ENCODE results near the gene PRRX1.

The PRRX1 gene

DNA sequence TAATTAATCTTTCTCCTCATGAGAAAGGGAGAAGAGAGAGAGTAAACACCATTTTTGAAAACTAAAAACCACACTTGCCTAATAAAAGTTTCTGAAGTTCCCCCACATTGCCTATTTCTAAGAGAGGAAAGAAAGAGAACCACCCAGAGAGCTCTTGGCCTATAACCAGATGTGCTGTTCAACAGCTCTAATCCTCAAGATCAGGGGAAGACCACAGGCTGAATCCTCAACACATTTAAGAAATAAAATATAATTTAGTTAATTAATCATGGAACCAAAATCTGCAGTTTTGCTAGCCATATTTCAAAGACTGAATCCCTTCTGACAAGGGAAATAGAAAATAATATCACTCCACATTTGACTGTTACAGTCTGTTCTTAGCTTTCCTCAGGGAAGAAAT, 11.9 kb downstream of the PRRX1 start:
- in situ Hi-C loops (cut with MboI; ENCODE audit: low pct_unique_long_range_greater_than_20kb, low sequenced_read_pairs, unreplicated experiment) = loop anchor here (25.0 kb wide), 1 partner anchor 211 kb away; no protein-coding TSS in a partner anchor
- TF ChIP-seq, protein P1, sequence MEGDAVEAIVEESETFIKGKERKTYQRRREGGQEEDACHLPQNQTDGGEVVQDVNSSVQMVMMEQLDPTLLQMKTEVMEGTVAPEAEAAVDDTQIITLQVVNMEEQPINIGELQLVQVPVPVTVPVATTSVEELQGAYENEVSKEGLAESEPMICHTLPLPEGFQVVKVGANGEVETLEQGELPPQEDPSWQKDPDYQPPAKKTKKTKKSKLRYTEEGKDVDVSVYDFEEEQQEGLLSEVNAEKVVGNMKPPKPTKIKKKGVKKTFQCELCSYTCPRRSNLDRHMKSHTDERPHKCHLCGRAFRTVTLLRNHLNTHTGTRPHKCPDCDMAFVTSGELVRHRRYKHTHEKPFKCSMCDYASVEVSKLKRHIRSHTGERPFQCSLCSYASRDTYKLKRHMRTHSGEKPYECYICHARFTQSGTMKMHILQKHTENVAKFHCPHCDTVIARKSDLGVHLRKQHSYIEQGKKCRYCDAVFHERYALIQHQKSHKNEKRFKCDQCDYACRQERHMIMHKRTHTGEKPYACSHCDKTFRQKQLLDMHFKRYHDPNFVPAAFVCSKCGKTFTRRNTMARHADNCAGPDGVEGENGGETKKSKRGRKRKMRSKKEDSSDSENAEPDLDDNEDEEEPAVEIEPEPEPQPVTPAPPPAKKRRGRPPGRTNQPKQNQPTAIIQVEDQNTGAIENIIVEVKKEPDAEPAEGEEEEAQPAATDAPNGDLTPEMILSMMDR (IDR thresholded peaks at IDR 0.05; ENCODE audit: extremely low read depth, insufficient read depth, missing control alignments) = no peak
- DNase-seq (ENCODE audit: low spot score) = no peak

DNA sequence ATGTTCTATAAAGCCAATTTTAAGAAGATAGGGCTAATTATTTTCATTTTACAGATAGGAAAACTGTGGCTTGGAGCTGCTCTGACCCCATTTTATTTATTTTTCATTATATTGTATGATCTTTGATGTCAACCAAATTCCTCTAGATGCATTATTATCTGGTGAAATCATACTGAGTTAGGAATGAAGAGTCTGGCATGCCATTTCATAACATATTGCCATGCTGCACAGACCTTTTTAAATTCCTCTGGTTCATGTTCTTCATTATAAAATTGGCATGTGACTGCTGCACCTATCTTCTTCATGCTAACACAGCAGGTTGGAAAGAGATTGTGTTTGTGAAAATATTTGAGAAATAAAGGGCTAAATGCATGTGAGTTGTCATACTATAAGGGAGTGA, 12.7 kb downstream of the PRRX1 start:
- in situ Hi-C loops (cut with MboI; ENCODE audit: low pct_unique_long_range_greater_than_20kb, low sequenced_read_pairs, unreplicated experiment) = loop anchor here (25.0 kb wide), 1 partner anchor 211 kb away; no protein-coding TSS in a partner anchor
- no peak for DNase-seq (ENCODE audit: low spot score)
- TF ChIP-seq, protein P1 (IDR thresholded peaks at IDR 0.05; ENCODE audit: extremely low read depth, insufficient read depth, missing control alignments) = no peak

DNA sequence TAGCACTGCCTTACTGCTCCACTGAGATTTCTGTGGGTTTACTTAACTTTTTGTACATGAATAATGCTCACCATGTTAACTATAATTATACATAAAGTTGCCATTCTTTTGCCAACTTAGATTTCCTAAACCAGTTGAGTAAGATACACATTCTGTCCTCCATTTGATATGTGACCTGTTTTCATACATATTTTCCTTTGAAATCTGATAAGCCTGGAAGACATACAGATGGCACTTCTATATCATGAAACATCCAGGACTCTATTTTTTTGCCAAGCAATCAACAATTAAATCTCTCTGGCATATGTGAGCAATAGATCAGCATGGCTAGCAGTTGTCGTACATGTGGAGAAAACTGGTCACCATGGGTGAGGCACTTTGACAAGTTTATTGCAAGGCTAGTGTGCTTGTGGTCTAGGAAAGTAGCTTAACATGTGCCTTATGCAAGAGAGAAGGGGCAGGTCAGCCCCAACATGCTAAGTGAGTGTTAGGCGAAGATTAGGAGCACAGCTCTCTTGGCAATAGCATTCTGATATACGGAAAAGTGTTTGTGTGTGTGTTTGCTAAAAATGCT, 14.2 kb downstream of the PRRX1 start:
- TF ChIP-seq, protein P1 (IDR thresholded peaks at IDR 0.05; ENCODE audit: extremely low read depth, insufficient read depth, missing control alignments) = no peak
- in situ Hi-C loops (cut with MboI; ENCODE audit: low pct_unique_long_range_greater_than_20kb, low sequenced_read_pairs, unreplicated experiment) = loop anchor here (25.0 kb wide), 1 partner anchor 209 kb away; no protein-coding TSS in a partner anchor
- no peak for DNase-seq (ENCODE audit: low spot score)

DNA sequence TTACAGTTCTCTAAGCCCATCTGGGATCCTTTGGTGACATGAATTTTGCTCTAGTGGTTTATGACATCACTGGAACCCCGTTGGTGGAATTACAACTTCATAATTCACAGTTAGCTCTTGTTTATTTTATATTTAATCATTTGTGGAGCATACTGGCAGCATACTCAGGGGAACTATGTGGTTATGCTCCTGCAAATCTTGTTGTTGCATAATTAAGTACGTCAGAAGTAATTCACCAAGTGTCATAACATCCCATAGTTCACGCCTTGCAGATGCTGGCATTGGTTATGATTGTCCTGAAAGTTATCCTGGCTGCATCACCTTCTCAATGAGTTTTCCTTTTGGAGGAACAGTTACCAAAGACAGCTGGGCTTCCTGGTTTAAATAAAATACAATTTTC, 16.5 kb downstream of the PRRX1 start:
- DNase-seq (ENCODE audit: low spot score) = no peak
- in situ Hi-C loops (cut with MboI; ENCODE audit: low pct_unique_long_range_greater_than_20kb, low sequenced_read_pairs, unreplicated experiment) = loop anchor here (25.0 kb wide), 1 partner anchor 207 kb away; no protein-coding TSS in a partner anchor
- TF ChIP-seq, protein P1 (IDR thresholded peaks at IDR 0.05; ENCODE audit: extremely low read depth, insufficient read depth, missing control alignments) = no peak

DNA sequence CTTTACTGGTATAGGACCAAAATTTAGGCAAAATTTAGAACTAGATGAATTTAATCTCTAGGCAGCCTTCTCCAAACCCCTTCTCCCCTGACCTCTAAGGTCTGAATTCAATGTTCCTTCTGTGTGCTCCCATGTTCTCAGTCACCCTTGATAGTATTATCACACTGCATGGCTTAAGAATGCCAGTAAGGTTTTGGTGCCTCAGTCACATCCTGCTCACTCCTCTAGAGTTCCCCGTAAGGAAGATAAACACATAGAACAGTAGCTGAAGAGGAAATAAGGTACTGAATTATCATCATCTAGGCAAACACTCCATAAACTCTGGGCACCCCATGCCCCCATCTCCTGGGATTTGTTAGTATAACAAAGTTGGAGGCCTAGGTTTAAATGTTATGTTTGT, 18.2 kb downstream of the PRRX1 start:
- no peak for DNase-seq (ENCODE audit: low spot score)
- TF ChIP-seq, protein P1 (IDR thresholded peaks at IDR 0.05; ENCODE audit: extremely low read depth, insufficient read depth, missing control alignments) = no peak
- in situ Hi-C loops (cut with MboI; ENCODE audit: low pct_unique_long_range_greater_than_20kb, low sequenced_read_pairs, unreplicated experiment) = loop anchor here (25.0 kb wide), 1 partner anchor 205 kb away; no protein-coding TSS in a partner anchor

DNA sequence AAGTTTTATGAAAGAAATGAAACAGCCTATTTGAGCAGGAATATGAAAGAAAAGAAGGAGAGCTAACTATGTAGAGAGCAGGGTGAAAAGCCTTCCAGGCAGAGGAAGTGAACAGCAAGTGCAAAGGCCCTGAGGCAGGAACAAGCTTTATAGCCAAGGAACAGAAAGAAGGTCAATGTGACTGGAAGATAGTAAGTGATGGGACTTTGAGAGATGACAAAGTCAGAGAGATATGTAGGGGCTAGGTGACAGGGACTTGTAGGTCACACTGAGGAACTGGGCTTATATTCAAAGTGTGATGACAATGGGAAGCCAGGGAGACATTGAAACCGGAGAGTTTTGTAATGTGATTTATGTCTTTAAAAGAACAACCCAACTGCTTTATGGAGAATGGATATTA, 18.9 kb downstream of the PRRX1 start:
- DNase-seq (ENCODE audit: low spot score) = no peak
- in situ Hi-C loops (cut with MboI; ENCODE audit: low pct_unique_long_range_greater_than_20kb, low sequenced_read_pairs, unreplicated experiment) = loop anchor here (25.0 kb wide), 1 partner anchor 204 kb away; no protein-coding TSS in a partner anchor
- TF ChIP-seq, protein P1 (IDR thresholded peaks at IDR 0.05; ENCODE audit: extremely low read depth, insufficient read depth, missing control alignments) = no peak

Data from GM13977 (cell line).